ENCODE measurements around the gene CREB3. TPM values are rescaled to one million over a fixed set of nuclear protein-coding genes. Genes with fewer than 3 reads are reported as not detected.

Gene CREB3
- total RNA-seq, 1 experiment from 2014 or later: 58.7 TPM

DNA sequence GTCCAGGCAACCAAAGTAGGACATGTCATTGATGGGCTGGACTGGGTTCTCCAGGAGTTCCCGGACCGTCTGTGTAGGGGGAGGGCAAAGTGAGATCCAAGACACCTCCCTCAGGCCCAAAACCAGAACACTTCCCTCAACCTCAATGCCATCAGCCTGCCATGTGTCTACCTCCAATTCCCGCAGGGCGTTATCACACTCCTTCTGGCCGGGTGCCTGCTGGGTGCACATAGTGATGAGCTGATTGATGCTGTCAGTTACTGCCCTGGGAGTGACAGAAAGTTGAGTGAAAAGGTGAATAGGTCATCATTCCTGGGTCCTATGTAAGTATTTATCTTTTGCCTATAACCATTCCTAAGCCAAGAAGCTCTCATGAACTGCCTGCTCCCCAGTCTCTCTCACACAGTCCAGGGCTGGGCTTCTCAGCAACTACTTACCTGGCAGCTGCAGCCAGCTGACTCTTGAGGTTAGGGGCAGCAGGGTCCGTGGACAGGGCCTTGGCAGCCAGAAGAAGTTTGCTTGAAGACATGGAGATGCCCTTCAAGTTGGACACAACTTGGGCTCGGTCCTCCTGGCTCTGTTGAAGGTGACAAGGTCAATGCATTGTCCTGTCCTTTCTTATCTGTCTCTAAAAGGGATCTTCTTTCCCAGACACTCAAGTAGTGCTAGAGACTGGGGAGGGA lies 21.5 kb upstream of the CREB3 start:
- Mint-ChIP-seq H3K4me3 (ENCODE audit: unreplicated experiment) (no peak overlapping the region), H3K4me1 (ENCODE audit: insufficient read depth, unreplicated experiment) (peaks cover 6% of the 10 kb centered on the region), H3K36me3 (ENCODE audit: insufficient read depth, unreplicated experiment) (peaks cover 94% of the 10 kb centered on the region), H3K27me3 (ENCODE audit: insufficient read depth, unreplicated experiment) (no peaks in the 10 kb centered on the region), H3K27ac (ENCODE audit: low read depth, unreplicated experiment) (no peak overlapping the region), H3K9me3 (ENCODE audit: unreplicated experiment) (no peaks in the 10 kb centered on the region)
- TF ChIP-seq, protein P1, sequence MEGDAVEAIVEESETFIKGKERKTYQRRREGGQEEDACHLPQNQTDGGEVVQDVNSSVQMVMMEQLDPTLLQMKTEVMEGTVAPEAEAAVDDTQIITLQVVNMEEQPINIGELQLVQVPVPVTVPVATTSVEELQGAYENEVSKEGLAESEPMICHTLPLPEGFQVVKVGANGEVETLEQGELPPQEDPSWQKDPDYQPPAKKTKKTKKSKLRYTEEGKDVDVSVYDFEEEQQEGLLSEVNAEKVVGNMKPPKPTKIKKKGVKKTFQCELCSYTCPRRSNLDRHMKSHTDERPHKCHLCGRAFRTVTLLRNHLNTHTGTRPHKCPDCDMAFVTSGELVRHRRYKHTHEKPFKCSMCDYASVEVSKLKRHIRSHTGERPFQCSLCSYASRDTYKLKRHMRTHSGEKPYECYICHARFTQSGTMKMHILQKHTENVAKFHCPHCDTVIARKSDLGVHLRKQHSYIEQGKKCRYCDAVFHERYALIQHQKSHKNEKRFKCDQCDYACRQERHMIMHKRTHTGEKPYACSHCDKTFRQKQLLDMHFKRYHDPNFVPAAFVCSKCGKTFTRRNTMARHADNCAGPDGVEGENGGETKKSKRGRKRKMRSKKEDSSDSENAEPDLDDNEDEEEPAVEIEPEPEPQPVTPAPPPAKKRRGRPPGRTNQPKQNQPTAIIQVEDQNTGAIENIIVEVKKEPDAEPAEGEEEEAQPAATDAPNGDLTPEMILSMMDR (IDR thresholded peaks at IDR 0.05; ENCODE audit: unreplicated experiment): no peak
- CTCF ChIA-PET: interaction anchor here (0.6 to 12.5 kb wide), 4 partner anchors 9 to 1500 kb away, joined by 3 to 155 read pairs (median 3); partner anchors contain the start of gene TPM2
- intact Hi-C loops (cut with micrococcal nuclease): no loop called here
- POLR2A ChIA-PET: interaction anchor here (1.1 kb wide), 1 partner anchor 14 kb away, joined by 3 read pairs; no protein-coding TSS in a partner anchor
- DNase-seq (ENCODE audit: unreplicated experiment): no peak
- BruUV-seq (replicated peaks): TSS peak; percentile 41

DNA sequence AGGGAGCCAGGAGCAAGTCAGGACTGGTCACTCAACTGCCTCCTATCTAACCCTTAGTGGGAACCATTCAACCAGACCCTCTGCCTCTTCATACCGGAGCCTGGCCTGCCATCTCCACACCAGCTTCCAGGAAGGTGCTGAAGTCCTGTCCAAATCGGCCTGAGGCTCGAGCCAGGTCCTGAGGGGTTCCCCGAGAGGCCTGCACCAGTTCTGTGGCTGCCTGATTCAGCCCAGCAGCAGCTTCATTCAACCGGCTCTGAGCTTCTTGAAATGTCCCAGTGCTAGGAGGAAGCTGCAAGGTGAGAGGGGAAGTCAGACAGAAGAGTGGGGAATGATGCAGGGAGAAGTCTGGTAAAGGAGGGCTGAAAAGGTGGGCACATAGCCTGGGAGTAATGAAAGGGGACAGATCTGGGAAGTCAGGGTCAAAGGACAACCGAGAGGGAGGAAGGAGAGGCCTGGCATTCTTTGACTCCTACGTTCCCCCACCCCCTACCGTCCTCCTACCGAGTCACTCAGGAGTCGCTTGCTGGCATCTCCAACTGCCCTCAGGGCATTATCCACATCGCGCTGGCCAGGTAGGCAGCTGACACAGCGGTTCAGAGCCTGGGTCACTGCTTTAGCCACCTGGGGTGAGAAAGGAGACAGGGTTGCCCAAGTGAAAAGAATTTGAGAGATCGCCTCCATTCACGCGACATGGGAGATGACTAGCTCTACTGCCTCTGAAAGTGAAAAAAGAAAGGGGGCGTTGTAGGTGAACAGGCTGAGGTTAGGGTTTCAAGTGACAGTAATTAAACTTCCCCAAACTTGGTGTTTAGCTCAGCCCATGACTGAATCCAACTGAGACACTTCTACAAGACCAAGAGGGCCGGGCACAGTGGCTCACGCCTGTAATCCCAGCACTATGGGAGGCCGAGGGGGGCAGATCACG lies 20.7 kb upstream of the CREB3 start:
- ChIA-PET CTCF (interaction anchor here (0.6 to 12.5 kb wide), 8 partner anchors 10 to 1501 kb away, joined by 3 to 155 read pairs (median 3); partner anchors contain the start of gene TPM2), POLR2A (interaction anchor here (0.6 to 2.1 kb wide), 8 partner anchors 15 to 23 kb away, joined by 3 to 13 read pairs (median 4); partner anchors contain the start of genes CREB3 and TLN1)
- no TSS peak for BruUV-seq (replicated peaks)
- no peaks in the 10 kb centered on the region for H3K27me3 Mint-ChIP-seq (ENCODE audit: insufficient read depth, unreplicated experiment)
- no peak overlapping the region for H3K4me3 Mint-ChIP-seq (ENCODE audit: unreplicated experiment)
- TF ChIP-seq, protein P1 (IDR thresholded peaks at IDR 0.05; ENCODE audit: unreplicated experiment): no peak
- peaks cover 98% of the 10 kb centered on the region for H3K36me3 Mint-ChIP-seq (ENCODE audit: insufficient read depth, unreplicated experiment)
- H3K27ac Mint-ChIP-seq (ENCODE audit: low read depth, unreplicated experiment): peak overlapping the region; percentile 59
- H3K4me1 Mint-ChIP-seq (ENCODE audit: insufficient read depth, unreplicated experiment): peaks cover 6% of the 10 kb centered on the region
- no peaks in the 10 kb centered on the region for H3K9me3 Mint-ChIP-seq (ENCODE audit: unreplicated experiment)
- DNase-seq (ENCODE audit: unreplicated experiment): peak; percentile 40
- intact Hi-C loops (cut with micrococcal nuclease): no loop called here

DNA sequence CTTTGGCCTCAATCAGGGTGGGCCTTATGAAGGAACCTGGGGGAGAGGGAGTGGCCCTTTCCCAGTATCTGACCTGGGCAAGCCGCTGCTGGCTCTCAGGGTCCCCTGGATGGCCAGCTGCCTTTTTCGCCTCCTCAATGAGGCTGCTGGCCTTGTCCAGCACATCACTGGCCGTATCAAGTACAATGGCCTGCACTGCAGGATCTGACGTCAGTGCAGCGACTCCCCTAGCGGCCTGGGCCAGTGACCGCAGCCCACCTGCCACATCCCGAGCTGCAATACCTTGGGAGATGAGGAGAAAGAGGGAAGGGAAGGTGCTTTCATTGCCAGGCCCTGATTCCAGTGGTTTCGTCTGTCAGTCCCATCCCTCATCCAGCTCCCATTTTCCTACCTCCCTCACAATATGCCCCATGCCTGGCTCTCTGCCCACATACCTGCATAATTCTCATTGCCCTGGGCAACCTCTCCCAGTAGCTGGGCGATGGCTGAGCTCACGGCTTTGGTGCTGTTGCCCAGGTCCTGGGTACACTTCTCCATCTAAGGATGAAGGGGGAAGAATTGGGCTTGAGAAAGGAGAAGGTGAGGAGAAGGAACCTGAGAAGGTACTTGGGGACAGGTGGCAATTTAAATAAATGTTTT lies 19.6 kb upstream of the CREB3 start:
- peak overlapping the region; percentile 15 for H3K27ac Mint-ChIP-seq (ENCODE audit: low read depth, unreplicated experiment)
- peaks cover 92% of the 10 kb centered on the region for H3K36me3 Mint-ChIP-seq (ENCODE audit: insufficient read depth, unreplicated experiment)
- CTCF ChIA-PET: interaction anchor here (1.1 to 12.5 kb wide), 4 partner anchors 16 to 101 kb away, joined by 3 to 155 read pairs (median 4); no protein-coding TSS in a partner anchor
- no peaks in the 10 kb centered on the region for H3K9me3 Mint-ChIP-seq (ENCODE audit: unreplicated experiment)
- POLR2A ChIA-PET: interaction anchor here (0.8 to 2.1 kb wide), 7 partner anchors 14 to 55 kb away, joined by 3 to 13 read pairs (median 4); partner anchors contain the start of genes CREB3 and TLN1
- no TSS peak for BruUV-seq (replicated peaks)
- peaks cover 6% of the 10 kb centered on the region for H3K4me1 Mint-ChIP-seq (ENCODE audit: insufficient read depth, unreplicated experiment)
- H3K27me3 Mint-ChIP-seq (ENCODE audit: insufficient read depth, unreplicated experiment): no peaks in the 10 kb centered on the region
- no peak overlapping the region for H3K4me3 Mint-ChIP-seq (ENCODE audit: unreplicated experiment)
- intact Hi-C loops (cut with micrococcal nuclease): no loop called here
- TF ChIP-seq, protein P1 (IDR thresholded peaks at IDR 0.05; ENCODE audit: unreplicated experiment): no peak
- DNase-seq (ENCODE audit: unreplicated experiment): peak; percentile 37

Measured in MCF 10A (cell line).